Adrenal gland (tissue), 12 donors: ENCODE data around the gene GRM5. TPM values are rescaled to one million over a fixed set of nuclear protein-coding genes. Genes with fewer than 3 reads are reported as not detected.

Source experiments
- DNase-seq, 7 donors: peaks; one replicate each; pipeline ENCODE4 v3.0.0-alpha.2; 2019 to 2020
- H3K27ac ChIP-seq, 5 donors: fragments of 200-600 bp; sonication (generic) in 4 of 5; 1 replicate in 3 of 5; 2 replicates in 2 of 5; pipeline versions ENCODE4 v1.5.1 to v1.8.0; 2016 to 2020; ENCODE audit warnings: mild to moderate bottlenecking in 1 of 5
- H3K27me3 ChIP-seq: fragments of 200-600 bp; 2 replicates; pipeline ENCODE4 v1.8.0; 2021
- H3K36me3 ChIP-seq, 2 donors: fragments of 200-600 bp; replicated peaks in 1 of 2; 1 replicate in 1 of 2; 2 replicates in 1 of 2; pipeline versions ENCODE4 v1.5.1 to v1.8.0; 2018 to 2022
- H3K4me1 ChIP-seq, 2 donors: fragments of 200-600 bp; replicated peaks in 1 of 2; 1 replicate in 1 of 2; 2 replicates in 1 of 2; pipeline versions ENCODE4 v1.5.1 to v1.8.0; 2018 to 2021
- H3K4me3 ChIP-seq, 4 donors: fragments of 200-600 bp; sonication (generic) in 3 of 4; one replicate each; pipeline ENCODE4 v1.5.1; 2016 to 2018
- H3K9me3 ChIP-seq, 3 donors: fragments of 200-600 bp; sonication (generic) in 1 of 3; replicated peaks in 1 of 3; 1 replicate in 2 of 3; 2 replicates in 1 of 3; pipeline versions ENCODE4 v1.5.1 to v1.8.0; 2016 to 2021
- POLR2A ChIP-seq, 2 donors: fragments of 450-650 bp; IDR thresholded peaks; one replicate each; pipeline ENCODE4 v1.6.1; 2017; ENCODE audit warnings: antibody characterized with exemption in 2 of 2, mild to moderate bottlenecking in 2 of 2, moderate library complexity in 1 of 2
- WGBS, 4 donors: extraction: QIAGEN DNeasy Blood & Tissue Kit in 2 of 4; methylation state at CpG; one replicate each; pipeline versions ENCODE4 v1.1.5 to v1.1.7; 2013 to 2017; 5-methylcytosine and 5-hydroxymethylcytosine counted together
- intact Hi-C, 2 donors: fragments of 100-400 bp; cut with DNase I; formaldehyde crosslinking; loops; one replicate each; pipeline versions ENCODE4 v1.14.1 to v1.15.0; 2022 to 2023
- polyA plus RNA-seq, 3 donors: library from polyadenylated mRNA; stranded (reverse); fragments of 200-250 nt in 2 of 3; fragments of 350-450 nt in 1 of 3; fragmentation: Illumina TruSeq in 1 of 3; extraction: RNeasy Lipid Tissue Mini Kit (QIAGEN cat#74804) in 1 of 3; gene quantifications; one replicate each; pipeline ENCODE4 v1.2.3, GENCODE V29; 2013 to 2014
- total RNA-seq, 9 donors: library from RNA; depleted of rRNA in 4 of 9; stranded (reverse); fragments of >200 nt in 4 of 9; fragments of 120-200 nt in 1 of 9; fragmentation: NEBNext Ultra II Directional in 1 of 9; extraction: Animal tissue kit (Norgen Biotek cat#: 25700) in 1 of 9; gene quantifications; one replicate each; pipeline versions ENCODE4 v1.1.0 to v1.2.4, GENCODE V29; 2013 to 2023
- TF ChIP-seq, protein P1 (sequence below), 6 experiments: fragments of 450-650 bp in 4 of 6; fragments of 200-600 bp in 2 of 6; sonication (generic) in 1 of 6; IDR thresholded peaks; 1 replicate in 5 of 6; 2 replicates in 1 of 6; pipeline versions ENCODE4 v1.5.1 to v1.8.0; 2016 to 2021; ENCODE audit warnings: antibody characterized with exemption in 6 of 6, mild to moderate bottlenecking in 2 of 6, moderate library complexity in 1 of 6
- donor health status: healthy with polysubstance abuse.
- donor health status: Bipolar disorder and iron deficiency.
- donor health status: DM: yes; HTN: yes; CAD: no.
- donor health status: DM: no; HTN: no; CAD: no.
- donor health status: DM: no; HTN: no; CAD: no.
- donor health status: DM: yes; HTN: yes; CAD: no.

The GRM5 gene
- total and polyA plus RNA-seq, 12 donors, result under 0.01 to 0.33 (median 0.17) TPM; not detected in 8

DNA sequence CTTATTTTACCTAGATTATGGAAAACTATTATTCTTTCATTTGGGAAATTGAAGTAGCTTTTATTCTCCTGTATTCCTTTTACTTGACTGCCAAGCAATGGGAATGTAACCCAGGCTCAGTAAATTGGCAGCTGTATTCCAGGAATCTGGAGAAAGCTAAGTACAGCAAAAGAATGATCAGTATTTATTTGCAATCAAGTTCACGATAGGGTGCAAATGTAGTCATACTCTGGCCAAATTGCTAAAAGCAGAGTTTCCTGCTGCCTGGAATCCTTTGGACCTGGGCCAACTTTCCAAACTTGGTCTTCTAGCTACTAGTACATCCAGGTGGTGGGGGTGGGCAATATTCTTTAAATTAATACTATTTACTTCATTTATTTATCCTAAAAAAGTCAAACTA is 442.3 kb downstream of the GRM5 start:
- Histone ChIP-seq H3K4me1 (no peaks in the 10 kb centered on the region), H3K4me3 (no peak overlapping the region), H3K27me3 (no peaks in the 10 kb centered on the region), H3K36me3 (no peaks in the 10 kb centered on the region), H3K9me3 (no peaks in the 10 kb centered on the region), H3K27ac (no peak overlapping the region)
- intact Hi-C loops, result no loop called here
- WGBS, 4 donors, result 0 to 36% (median 0%) methylated on average over 1 of the region's 1 CpG
- DNase-seq, result no peak
- TF ChIP-seq, protein P1, sequence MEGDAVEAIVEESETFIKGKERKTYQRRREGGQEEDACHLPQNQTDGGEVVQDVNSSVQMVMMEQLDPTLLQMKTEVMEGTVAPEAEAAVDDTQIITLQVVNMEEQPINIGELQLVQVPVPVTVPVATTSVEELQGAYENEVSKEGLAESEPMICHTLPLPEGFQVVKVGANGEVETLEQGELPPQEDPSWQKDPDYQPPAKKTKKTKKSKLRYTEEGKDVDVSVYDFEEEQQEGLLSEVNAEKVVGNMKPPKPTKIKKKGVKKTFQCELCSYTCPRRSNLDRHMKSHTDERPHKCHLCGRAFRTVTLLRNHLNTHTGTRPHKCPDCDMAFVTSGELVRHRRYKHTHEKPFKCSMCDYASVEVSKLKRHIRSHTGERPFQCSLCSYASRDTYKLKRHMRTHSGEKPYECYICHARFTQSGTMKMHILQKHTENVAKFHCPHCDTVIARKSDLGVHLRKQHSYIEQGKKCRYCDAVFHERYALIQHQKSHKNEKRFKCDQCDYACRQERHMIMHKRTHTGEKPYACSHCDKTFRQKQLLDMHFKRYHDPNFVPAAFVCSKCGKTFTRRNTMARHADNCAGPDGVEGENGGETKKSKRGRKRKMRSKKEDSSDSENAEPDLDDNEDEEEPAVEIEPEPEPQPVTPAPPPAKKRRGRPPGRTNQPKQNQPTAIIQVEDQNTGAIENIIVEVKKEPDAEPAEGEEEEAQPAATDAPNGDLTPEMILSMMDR (IDR thresholded peaks at IDR 0.05), result no peak
- TF ChIP-seq POLR2A (IDR thresholded peaks at IDR 0.05), result no peak

DNA sequence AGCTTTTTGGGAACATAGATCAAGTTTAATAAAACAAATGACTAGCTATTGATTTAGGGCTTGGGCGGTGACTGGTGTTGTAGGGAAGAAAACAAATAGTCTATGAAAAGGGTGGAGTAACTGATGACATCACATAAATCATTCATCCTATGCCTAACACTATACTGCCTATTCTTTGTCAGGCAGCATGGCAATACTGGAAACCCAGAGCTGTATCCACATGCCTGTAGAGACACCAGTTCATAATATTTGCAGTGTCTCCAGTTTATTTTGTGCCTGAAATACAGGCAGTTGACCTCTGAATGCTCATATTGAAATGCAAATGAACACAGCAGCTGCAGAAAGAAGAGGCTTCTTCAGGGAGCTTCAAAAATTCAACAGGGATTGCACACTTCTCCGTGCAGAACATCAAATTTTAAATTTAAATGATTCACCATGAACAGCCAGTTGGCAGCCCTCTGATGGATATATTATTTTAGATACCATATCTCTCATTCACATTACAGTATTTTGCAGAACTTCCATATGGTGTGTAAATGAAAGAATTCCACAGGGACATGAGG is 445.1 kb downstream of the GRM5 start:
- WGBS, 4 donors, result 27 to 31% (median 30%) methylated on average over 2 of the region's 2 CpGs
- no peaks in the 10 kb centered on the region for H3K9me3 ChIP-seq
- H3K27me3 ChIP-seq, result no peaks in the 10 kb centered on the region
- no peaks in the 10 kb centered on the region for H3K4me1 ChIP-seq
- H3K27ac ChIP-seq, result no peak overlapping the region
- intact Hi-C loops, result no loop called here
- no peaks in the 10 kb centered on the region for H3K36me3 ChIP-seq
- no peak overlapping the region for H3K4me3 ChIP-seq
- TF ChIP-seq, protein P1 (IDR thresholded peaks at IDR 0.05), result no peak
- TF ChIP-seq POLR2A (IDR thresholded peaks at IDR 0.05), result no peak
- DNase-seq, result no peak

DNA sequence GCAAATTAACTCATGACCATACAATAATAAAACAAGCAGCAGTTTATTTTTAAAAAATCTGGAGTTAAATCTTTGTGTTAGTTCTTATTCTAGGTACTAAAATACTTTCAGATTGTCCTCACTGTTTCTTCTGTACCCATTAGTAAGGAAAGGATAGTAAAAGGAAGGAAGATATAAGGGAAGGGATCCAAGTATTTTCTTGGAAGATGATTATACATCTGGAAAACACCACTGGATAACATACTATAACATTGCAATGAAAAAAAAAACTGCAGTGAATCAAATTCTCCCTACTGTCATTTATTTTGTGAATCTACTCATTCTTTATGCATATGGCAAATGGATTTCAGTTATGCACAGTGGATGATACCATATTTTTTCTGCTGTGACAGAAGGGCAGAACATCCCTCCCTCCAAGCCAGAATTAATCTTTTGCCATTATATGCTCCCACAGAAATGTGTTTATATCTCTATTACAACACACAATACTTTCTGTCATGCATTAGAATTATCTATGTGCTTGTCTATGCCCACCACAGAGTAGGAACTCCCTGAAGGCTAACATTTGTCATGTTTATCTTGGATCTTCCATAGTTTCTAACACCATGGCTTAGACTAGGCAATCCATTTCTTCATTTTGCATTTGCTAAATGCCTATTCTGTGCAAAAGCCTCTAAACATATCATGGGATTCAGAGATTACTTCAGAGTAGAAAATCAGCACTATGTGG is 446.0 kb downstream of the GRM5 start:
- intact Hi-C loops, result no loop called here
- no peaks in the 10 kb centered on the region for H3K36me3 ChIP-seq
- no peaks in the 10 kb centered on the region for H3K4me1 ChIP-seq
- no peaks in the 10 kb centered on the region for H3K27me3 ChIP-seq
- no peak overlapping the region for H3K27ac ChIP-seq
- DNase-seq, result no peak
- no peaks in the 10 kb centered on the region for H3K9me3 ChIP-seq
- TF ChIP-seq POLR2A (IDR thresholded peaks at IDR 0.05), result no peak
- TF ChIP-seq, protein P1 (IDR thresholded peaks at IDR 0.05), result no peak
- H3K4me3 ChIP-seq, result no peak overlapping the region

DNA sequence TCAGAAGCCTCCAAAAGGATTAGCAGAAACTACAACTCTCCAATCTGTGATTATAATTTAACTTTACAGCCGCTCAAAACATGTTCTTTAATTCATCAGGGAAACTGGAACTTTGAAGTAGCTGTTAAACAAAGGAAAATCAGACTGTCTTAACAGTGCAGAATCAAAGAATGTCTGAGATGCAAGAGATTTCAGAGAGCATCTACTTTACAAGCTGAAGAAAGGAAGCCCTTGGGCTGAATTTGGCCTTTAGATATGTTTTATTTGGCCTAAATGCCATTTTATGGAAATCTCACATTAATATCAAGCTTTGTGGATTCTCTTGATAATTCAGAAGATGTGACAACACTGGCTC is 446.7 kb downstream of the GRM5 start:
- DNase-seq, result no peak
- no peaks in the 10 kb centered on the region for H3K9me3 ChIP-seq
- no peaks in the 10 kb centered on the region for H3K4me1 ChIP-seq
- intact Hi-C loops, result no loop called here
- no peak overlapping the region for H3K27ac ChIP-seq
- H3K4me3 ChIP-seq, result no peak overlapping the region
- TF ChIP-seq, protein P1 (IDR thresholded peaks at IDR 0.05), result no peak
- no peak for TF ChIP-seq POLR2A (IDR thresholded peaks at IDR 0.05)
- H3K36me3 ChIP-seq, result no peaks in the 10 kb centered on the region
- H3K27me3 ChIP-seq, result no peaks in the 10 kb centered on the region
- WGBS, 4 donors, result 56 to 78% (median 68%) methylated on average over 1 of the region's 1 CpG
